Measurements from ENCODE around the gene DNAJA1.

The DNAJA1 gene

GRCh38 chr9:33023661-33024060, 1.4 kb upstream of the DNAJA1 start:
- no peak overlapping the region for H2AFZ ChIP-seq (ENCODE audit: low read length)
- no peaks in the 10 kb centered on the region for H3K9me3 ChIP-seq (ENCODE audit: low read length)
- H3F3A ChIP-seq (ENCODE audit: insufficient read depth, low read length), result no peaks in the 10 kb centered on the region; the same call in 1 of the 2 replicates
- H3K27me3 ChIP-seq (ENCODE audit: insufficient read depth, low read length), result no peaks in the 10 kb centered on the region
- peak overlapping the region; percentile 95 for H3K4me3 ChIP-seq (ENCODE audit: low read depth, low read length, poor library complexity, severe bottlenecking)
- H3K4me2 ChIP-seq (ENCODE audit: low read length), result peak overlapping the region; percentile 93
- H3K36me3 ChIP-seq (ENCODE audit: insufficient read depth, low read length), result peaks cover 67% of the 10 kb centered on the region
- peak overlapping the region; percentile 68 for H3K27ac ChIP-seq (ENCODE audit: low read depth, low read length, poor library complexity, severe bottlenecking)
- H3K9ac ChIP-seq (ENCODE audit: low read length), result peak overlapping the region; percentile 98
- no peak for TF ChIP-seq EZH2 (IDR thresholded peaks at IDR 0.05; ENCODE audit: borderline replicate concordance, low read length)
- TF ChIP-seq, protein P1, sequence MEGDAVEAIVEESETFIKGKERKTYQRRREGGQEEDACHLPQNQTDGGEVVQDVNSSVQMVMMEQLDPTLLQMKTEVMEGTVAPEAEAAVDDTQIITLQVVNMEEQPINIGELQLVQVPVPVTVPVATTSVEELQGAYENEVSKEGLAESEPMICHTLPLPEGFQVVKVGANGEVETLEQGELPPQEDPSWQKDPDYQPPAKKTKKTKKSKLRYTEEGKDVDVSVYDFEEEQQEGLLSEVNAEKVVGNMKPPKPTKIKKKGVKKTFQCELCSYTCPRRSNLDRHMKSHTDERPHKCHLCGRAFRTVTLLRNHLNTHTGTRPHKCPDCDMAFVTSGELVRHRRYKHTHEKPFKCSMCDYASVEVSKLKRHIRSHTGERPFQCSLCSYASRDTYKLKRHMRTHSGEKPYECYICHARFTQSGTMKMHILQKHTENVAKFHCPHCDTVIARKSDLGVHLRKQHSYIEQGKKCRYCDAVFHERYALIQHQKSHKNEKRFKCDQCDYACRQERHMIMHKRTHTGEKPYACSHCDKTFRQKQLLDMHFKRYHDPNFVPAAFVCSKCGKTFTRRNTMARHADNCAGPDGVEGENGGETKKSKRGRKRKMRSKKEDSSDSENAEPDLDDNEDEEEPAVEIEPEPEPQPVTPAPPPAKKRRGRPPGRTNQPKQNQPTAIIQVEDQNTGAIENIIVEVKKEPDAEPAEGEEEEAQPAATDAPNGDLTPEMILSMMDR (IDR thresholded peaks at IDR 0.05; ENCODE audit: low read length), result no peak
- H3K4me1 ChIP-seq (ENCODE audit: insufficient read depth, low read length, severe bottlenecking), result peaks cover 50% of the 10 kb centered on the region
- peaks cover 79% of the 10 kb centered on the region for H3K79me2 ChIP-seq (ENCODE audit: insufficient read depth, low read length)
- no peaks in the 10 kb centered on the region for H3K9me2 ChIP-seq (ENCODE audit: low read depth, low read length)
- 0 out of 2 replicates have a peak, but pooled peaks cover 3% of the 10 kb centered on the region for H4K20me1 ChIP-seq (ENCODE audit: insufficient read depth, low read length)

GRCh38 chr9:33024126-33024965, 727 bp upstream of the DNAJA1 start:
- H4K20me1 ChIP-seq (ENCODE audit: insufficient read depth, low read length), result 0 out of 2 replicates have a peak, but pooled peaks cover 3% of the 10 kb centered on the region
- H3K79me2 ChIP-seq (ENCODE audit: insufficient read depth, low read length), result peaks cover 86% of the 10 kb centered on the region

DNA sequence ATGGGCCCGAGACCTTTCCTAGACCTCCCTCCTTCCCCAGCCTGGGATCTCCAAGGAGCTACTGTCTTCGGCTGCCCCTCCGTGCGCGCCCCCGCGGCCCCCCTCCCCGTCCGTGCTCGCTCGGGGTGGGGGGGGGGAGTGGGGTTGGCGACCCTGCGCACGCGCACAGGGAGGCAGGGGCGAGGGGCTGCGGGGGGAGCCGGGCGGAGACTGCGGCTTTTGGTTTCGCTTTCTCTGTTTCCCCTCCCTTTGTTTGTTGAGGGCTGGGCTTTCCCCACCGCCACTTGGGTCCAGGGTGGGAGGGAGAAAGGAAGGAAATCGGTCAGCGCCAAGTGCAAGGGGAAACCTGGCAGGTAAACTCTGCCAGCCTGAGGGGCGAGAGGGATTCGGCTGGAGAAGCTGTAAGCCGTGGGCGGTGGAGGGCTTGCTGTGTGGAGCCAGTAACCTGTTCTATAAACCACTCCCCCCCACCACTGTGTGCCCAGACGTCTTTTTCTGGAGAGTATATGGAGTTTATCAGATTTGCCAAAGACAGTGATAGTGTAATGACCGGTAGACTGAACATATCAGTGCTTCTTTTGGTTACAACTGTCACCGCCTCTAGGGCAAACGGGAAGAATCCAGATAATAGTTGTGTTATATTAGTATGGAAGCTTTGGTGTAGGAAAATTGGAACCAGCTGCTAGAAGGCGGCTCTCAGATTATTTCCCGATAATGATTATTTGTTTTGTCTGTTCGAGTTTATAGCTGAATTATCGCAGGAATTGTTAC, 684 bp downstream of the DNAJA1 start:
- Histone ChIP-seq H3K4me2 (ENCODE audit: low read length) (peak overlapping the region; percentile 93), H3K27me3 (ENCODE audit: insufficient read depth, low read length) (no peaks in the 10 kb centered on the region), H3K4me3 (ENCODE audit: low read depth, low read length, poor library complexity, severe bottlenecking) (peak overlapping the region; percentile 95), H3K27ac (ENCODE audit: low read depth, low read length, poor library complexity, severe bottlenecking) (peak overlapping the region; percentile 83), H3K9ac (ENCODE audit: low read length) (peak overlapping the region; percentile 98), H3K4me1 (ENCODE audit: insufficient read depth, low read length, severe bottlenecking) (peaks cover 54% of the 10 kb centered on the region), H4K20me1 (ENCODE audit: insufficient read depth, low read length) (peaks cover 5% of the 10 kb centered on the region; the same call in 1 of the 2 replicates), H3K36me3 (ENCODE audit: insufficient read depth, low read length) (peaks cover 71% of the 10 kb centered on the region), H3K79me2 (ENCODE audit: insufficient read depth, low read length) (peaks cover 95% of the 10 kb centered on the region), H3K9me2 (ENCODE audit: low read depth, low read length) (no peaks in the 10 kb centered on the region), H2AFZ (ENCODE audit: low read length) (no peak overlapping the region), H3K9me3 (ENCODE audit: low read length) (no peaks in the 10 kb centered on the region), H3F3A (ENCODE audit: insufficient read depth, low read length) (no peaks in the 10 kb centered on the region)
- no peak for TF ChIP-seq EZH2 (IDR thresholded peaks at IDR 0.05; ENCODE audit: borderline replicate concordance, low read length)
- TF ChIP-seq, protein P1 (IDR thresholded peaks at IDR 0.05; ENCODE audit: low read length), result no peak

More at GRCh38 chr9:33024126-33024965, 727 bp upstream of the DNAJA1 start:
- peaks cover 54% of the 10 kb centered on the region for H3K4me1 ChIP-seq (ENCODE audit: insufficient read depth, low read length, severe bottlenecking)
- peak overlapping the region; percentile 68 for H3K27ac ChIP-seq (ENCODE audit: low read depth, low read length, poor library complexity, severe bottlenecking)
- H3K4me2 ChIP-seq (ENCODE audit: low read length), result peak overlapping the region; percentile 93
- no peak overlapping the region for H2AFZ ChIP-seq (ENCODE audit: low read length)
- H3F3A ChIP-seq (ENCODE audit: insufficient read depth, low read length), result no peaks in the 10 kb centered on the region
- no peaks in the 10 kb centered on the region for H3K9me3 ChIP-seq (ENCODE audit: low read length)
- H3K9ac ChIP-seq (ENCODE audit: low read length), result peak overlapping the region; percentile 98
- no peaks in the 10 kb centered on the region for H3K9me2 ChIP-seq (ENCODE audit: low read depth, low read length)
- peaks cover 71% of the 10 kb centered on the region for H3K36me3 ChIP-seq (ENCODE audit: insufficient read depth, low read length)
- H3K4me3 ChIP-seq (ENCODE audit: low read depth, low read length, poor library complexity, severe bottlenecking), result peak overlapping the region; percentile 95
- no peak for TF ChIP-seq EZH2 (IDR thresholded peaks at IDR 0.05; ENCODE audit: borderline replicate concordance, low read length)
- no peaks in the 10 kb centered on the region for H3K27me3 ChIP-seq (ENCODE audit: insufficient read depth, low read length)
